Esophagus squamous epithelium (tissue), 5 donors: ENCODE data around the gene DDX20. TPM values are rescaled to one million over a fixed set of nuclear protein-coding genes. Genes with fewer than 3 reads are reported as not detected.
A peak's percentile ranks its signal among the peaks of the same experiment; 100 is the strongest.

Experiments used
- DNase-seq: peaks from one replicate; lab custom pipeline; 2025; lab: John Stamatoyannopoulos, UW
- H3K27ac ChIP-seq, 4 donors: fragments of 200-600 bp; sonication (generic); one replicate each; pipeline ENCODE4 v1.5.1; 2016 to 2019; ENCODE audit warnings: mild to moderate bottlenecking in 1 of 4
- H3K27me3 ChIP-seq, 4 donors: fragments of 200-600 bp; sonication (generic); 1 replicate in 3 of 4; 2 replicates in 1 of 4; pipeline versions ENCODE4 v1.5.1 to v1.6.0; 2017 to 2021; ENCODE audit warnings: antibody characterized with exemption in 1 of 4
- H3K36me3 ChIP-seq, 3 donors: fragments of 200-600 bp; sonication (generic); one replicate each; pipeline ENCODE4 v1.5.1; 2016 to 2019
- H3K4me1 ChIP-seq, 3 donors: fragments of 200-600 bp; sonication (generic); one replicate each; pipeline ENCODE4 v1.5.1; 2017 to 2019
- H3K4me3 ChIP-seq, 4 donors: fragments of 200-600 bp; sonication (generic); 1 replicate in 3 of 4; 2 replicates in 1 of 4; pipeline ENCODE4 v1.5.1; 2016 to 2019; ENCODE audit warnings: mild to moderate bottlenecking in 2 of 4, moderate library complexity in 1 of 4
- H3K9me3 ChIP-seq, 3 donors: fragments of 200-600 bp; sonication (generic); one replicate each; pipeline ENCODE4 v1.5.1; 2016 to 2019
- POLR2A ChIP-seq, 4 donors: fragments of 450-650 bp; IDR thresholded peaks; one replicate each; pipeline ENCODE4 v1.6.1; 2017; ENCODE audit warnings: antibody characterized with exemption in 4 of 4, mild to moderate bottlenecking in 4 of 4, moderate library complexity in 3 of 4
- WGBS, 2 donors: methylation state at CpG; one replicate each; pipeline ENCODE4 v1.1.5; 2018; 5-methylcytosine and 5-hydroxymethylcytosine counted together
- intact Hi-C: fragments of 100-400 bp; cut with DNase I; formaldehyde crosslinking; loops from one replicate; pipeline ENCODE4 v1.15.0; 2022
- total RNA-seq, 4 donors: library from RNA; depleted of rRNA; stranded (reverse); fragments of >200 nt; gene quantifications; one replicate each; pipeline ENCODE4 v1.1.0, GENCODE V29; 2016
- TF ChIP-seq, protein P1 (sequence below), 6 experiments: fragments of 450-650 bp in 4 of 6; fragments of 200-600 bp in 2 of 6; sonication (generic) in 2 of 6; IDR thresholded peaks; one replicate each; pipeline ENCODE4 v1.5.1; 2016 to 2019; ENCODE audit warnings: antibody characterized with exemption in 6 of 6, mild to moderate bottlenecking in 4 of 6, moderate library complexity in 4 of 6
- donor health status: DM: yes; HTN: yes; CAD: no.

DDX20 gene
- total RNA-seq, 4 donors from 2014 or later, result 7.2 to 23.8 (median 11.5) TPM

DNA sequence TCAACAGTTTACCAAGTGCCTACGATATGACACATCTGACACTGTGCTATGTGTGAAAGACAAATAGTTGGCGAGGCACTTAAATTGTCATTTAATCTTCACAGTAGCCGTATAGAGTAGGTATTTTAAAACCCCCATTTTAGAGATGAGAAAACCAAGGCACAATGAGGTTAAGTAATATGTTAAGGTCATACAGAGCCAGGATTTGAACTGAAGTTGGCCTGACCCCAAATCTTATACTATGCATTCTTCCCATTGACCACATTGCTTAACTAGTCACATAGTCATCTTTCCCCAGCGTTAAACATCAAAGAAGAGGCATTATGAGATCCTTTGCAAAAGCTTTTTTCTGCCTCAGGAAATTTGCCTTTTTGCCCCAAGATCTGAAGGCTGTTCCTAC is 20.4 kb upstream of the DDX20 start:
- TF ChIP-seq, protein P1, sequence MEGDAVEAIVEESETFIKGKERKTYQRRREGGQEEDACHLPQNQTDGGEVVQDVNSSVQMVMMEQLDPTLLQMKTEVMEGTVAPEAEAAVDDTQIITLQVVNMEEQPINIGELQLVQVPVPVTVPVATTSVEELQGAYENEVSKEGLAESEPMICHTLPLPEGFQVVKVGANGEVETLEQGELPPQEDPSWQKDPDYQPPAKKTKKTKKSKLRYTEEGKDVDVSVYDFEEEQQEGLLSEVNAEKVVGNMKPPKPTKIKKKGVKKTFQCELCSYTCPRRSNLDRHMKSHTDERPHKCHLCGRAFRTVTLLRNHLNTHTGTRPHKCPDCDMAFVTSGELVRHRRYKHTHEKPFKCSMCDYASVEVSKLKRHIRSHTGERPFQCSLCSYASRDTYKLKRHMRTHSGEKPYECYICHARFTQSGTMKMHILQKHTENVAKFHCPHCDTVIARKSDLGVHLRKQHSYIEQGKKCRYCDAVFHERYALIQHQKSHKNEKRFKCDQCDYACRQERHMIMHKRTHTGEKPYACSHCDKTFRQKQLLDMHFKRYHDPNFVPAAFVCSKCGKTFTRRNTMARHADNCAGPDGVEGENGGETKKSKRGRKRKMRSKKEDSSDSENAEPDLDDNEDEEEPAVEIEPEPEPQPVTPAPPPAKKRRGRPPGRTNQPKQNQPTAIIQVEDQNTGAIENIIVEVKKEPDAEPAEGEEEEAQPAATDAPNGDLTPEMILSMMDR (IDR thresholded peaks at IDR 0.05), result no peak
- no peak for TF ChIP-seq POLR2A (IDR thresholded peaks at IDR 0.05)
- H3K4me3 ChIP-seq, result no peak overlapping the region
- H3K36me3 ChIP-seq, result peaks cover 0 to 5% (median 0%) of the 10 kb centered on the region in 3 donors
- peaks cover 30 to 92% (median 48%) of the 10 kb centered on the region in 3 donors for H3K4me1 ChIP-seq
- H3K27ac ChIP-seq, result peak overlapping the region in 3 of 4 donors; percentile 46 to 97 (median 90)
- peaks cover 0 to 3% (median 0%) of the 10 kb centered on the region in 4 donors for H3K27me3 ChIP-seq
- intact Hi-C loops, result no loop called here
- H3K9me3 ChIP-seq, result no peaks in the 10 kb centered on the region
- WGBS, 2 donors, result 70 to 75% methylated on average over 4 of the region's 4 CpGs
- no peak for DNase-seq

DNA sequence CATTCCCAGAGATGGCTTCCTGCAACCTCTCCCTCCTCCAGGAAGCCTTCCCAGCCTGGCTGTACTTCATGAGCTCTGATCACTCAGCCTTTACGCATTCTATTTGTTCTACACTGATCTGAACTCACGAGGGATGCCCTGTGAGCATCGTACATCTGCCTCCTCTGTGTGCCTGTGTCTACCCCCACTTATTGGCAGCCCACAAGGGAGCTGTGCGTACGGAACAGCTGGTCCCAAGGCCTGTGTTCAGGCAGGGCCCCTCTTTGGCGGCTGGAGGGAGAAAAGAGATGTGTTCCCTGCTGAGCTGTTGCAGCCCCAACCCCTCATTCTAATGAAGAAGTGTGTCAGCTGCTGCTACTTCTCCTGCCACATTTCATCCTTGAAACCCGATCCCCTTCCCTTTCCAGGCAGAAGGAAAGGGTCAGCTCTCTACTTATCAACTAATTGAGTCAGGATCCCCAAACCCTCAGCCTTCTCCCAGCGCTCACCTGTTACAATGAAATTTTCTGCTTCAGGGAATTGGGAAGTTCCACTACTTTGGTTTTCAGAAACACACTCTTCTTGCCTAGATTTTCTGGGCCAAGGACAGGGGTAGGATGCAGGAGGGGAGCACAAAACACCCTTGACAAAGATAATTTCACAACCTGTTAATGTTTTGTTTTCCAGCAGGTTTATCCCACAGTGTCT is 19.7 kb upstream of the DDX20 start:
- TF ChIP-seq POLR2A (IDR thresholded peaks at IDR 0.05), result no peak
- TF ChIP-seq, protein P1 (IDR thresholded peaks at IDR 0.05), result no peak
- Histone ChIP-seq H3K27me3 (peaks cover 0 to 8% (median 0%) of the 10 kb centered on the region in 4 donors), H3K9me3 (no peaks in the 10 kb centered on the region), H3K4me3 (no peak overlapping the region), H3K36me3 (peaks cover 0 to 5% (median 0%) of the 10 kb centered on the region in 3 donors), H3K4me1 (peaks cover 30 to 92% (median 51%) of the 10 kb centered on the region in 3 donors), H3K27ac (peak overlapping the region; percentile 6 to 97 (median 76))
- 73 to 76% methylated on average over 7 to 8 of the region's 8 CpGs for WGBS, 2 donors
- no peak for DNase-seq
- intact Hi-C loops, result no loop called here

DNA sequence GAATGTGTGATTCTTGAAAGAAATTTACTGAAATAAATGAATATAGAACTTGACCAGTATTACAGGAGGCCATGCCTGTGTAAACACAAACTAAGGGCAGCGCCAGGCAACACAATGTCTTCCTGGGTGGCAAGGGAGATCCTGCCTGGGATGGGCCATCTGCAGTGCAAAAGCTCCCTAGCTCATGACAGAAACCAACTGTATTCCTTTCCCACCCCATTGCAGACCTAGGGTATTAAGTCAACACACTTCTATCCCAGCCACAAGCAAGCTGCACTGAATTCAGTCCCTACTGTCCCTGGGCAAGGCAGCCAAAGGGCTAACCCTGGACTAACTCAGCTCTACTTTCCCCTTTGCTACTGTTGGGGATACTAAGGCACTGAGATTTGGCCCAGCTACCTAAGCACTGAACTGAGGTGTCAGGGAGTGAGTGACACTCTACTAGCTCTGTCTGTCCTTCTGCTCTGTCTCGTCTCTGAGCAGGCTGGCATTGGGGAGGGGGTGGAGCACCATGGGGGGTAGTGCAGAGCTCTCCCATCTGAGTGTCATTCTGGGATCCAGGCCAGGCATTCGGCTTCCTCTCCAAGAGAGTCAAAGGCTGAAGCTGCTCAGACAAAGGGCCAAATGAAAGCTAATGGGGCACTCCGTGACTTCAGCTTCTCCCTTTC is 19.0 kb upstream of the DDX20 start:
- H3K27me3 ChIP-seq, result peaks cover 0 to 12% (median 0%) of the 10 kb centered on the region in 4 donors
- TF ChIP-seq, protein P1 (IDR thresholded peaks at IDR 0.05), result no peak
- no peak for TF ChIP-seq POLR2A (IDR thresholded peaks at IDR 0.05)
- H3K9me3 ChIP-seq, result no peaks in the 10 kb centered on the region
- peaks cover 30 to 92% (median 51%) of the 10 kb centered on the region in 3 donors for H3K4me1 ChIP-seq
- no peak overlapping the region for H3K4me3 ChIP-seq
- no peak for DNase-seq
- intact Hi-C loops, result no loop called here
- WGBS, 2 donors, result 34 to 52% methylated on average over 2 to 3 of the region's 4 CpGs
- H3K36me3 ChIP-seq, result peaks cover 0 to 5% (median 0%) of the 10 kb centered on the region in 3 donors
- H3K27ac ChIP-seq, result peak overlapping the region; percentile 6 to 97 (median 76)

DNA sequence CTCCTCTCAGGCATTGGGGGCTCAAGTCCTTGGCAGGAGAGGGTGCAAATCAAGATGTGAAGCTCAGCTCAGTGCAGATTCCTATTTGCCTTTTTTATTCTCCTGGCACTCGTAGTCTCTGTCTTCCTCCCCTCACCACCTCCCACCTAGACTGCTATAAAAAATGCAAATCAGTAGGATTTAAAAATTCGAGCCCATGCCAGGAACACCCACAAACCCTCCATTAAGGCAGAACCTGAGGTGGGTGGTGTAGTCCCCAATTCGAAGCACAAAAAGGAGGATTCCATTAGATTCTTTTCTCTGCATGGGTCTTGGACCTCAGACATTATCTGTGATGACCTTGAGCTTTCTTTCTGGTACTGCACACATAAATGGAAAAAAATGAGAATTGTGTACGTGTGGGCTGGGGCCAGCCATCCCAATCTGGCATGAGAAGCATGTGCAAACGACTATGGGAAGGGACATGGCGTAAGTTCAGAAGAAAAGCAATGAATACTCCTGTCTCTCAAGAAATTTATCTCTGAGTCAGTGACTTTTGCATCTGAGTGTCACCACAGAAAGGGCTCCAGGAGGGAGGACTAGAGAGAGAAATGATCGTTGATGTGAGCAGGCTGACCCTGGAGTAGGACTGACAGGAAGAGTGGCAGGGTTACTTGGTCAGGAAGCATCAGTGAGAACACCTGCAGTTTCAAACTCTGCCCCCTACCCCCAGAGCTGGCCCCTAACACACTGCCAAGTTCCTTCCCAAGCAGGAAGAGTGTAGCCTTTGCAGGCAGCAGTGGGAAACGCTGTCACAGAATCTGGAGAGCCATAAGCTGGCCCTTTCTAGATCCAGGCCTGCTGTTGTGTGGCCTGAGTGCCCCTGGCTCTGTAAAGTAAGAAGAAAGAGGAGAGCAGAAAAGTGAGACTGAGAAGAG is 18.2 kb upstream of the DDX20 start:
- WGBS, 2 donors, result 36 to 41% methylated on average over 7 to 8 of the region's 8 CpGs
- TF ChIP-seq POLR2A (IDR thresholded peaks at IDR 0.05), result no peak
- TF ChIP-seq, protein P1 (IDR thresholded peaks at IDR 0.05), result no peak
- H3K4me1 ChIP-seq, result peaks cover 30 to 84% (median 51%) of the 10 kb centered on the region in 3 donors
- peak overlapping the region; percentile 64 to 78 (median 69) for H3K4me3 ChIP-seq
- H3K9me3 ChIP-seq, result no peaks in the 10 kb centered on the region
- DNase-seq, result no peak
- peaks cover 0 to 5% (median 0%) of the 10 kb centered on the region in 3 donors for H3K36me3 ChIP-seq
- peaks cover 0 to 12% (median 0%) of the 10 kb centered on the region in 4 donors for H3K27me3 ChIP-seq
- intact Hi-C loops, result no loop called here
- peak overlapping the region; percentile 93 to 97 (median 95) for H3K27ac ChIP-seq
